A673 (cell line): ENCODE results near the gene SEMA3E.

Experiments used
- EZH2 ChIP-seq: fragments of 200-600 bp; sonication (generic); IDR thresholded peaks from 2 replicates; pipeline ENCODE4 v1.6.1; 2017; ENCODE audit warnings: borderline replicate concordance, low read depth, mild to moderate bottlenecking, mixed read lengths, antibody characterized with exemption, low read length; ENCODE audit not compliant: poor library complexity, severe bottlenecking
- TF ChIP-seq, protein P1 (sequence below): fragments of 300-800, 200-600 bp; sonication (generic); conservative IDR thresholded peaks from 2 replicates; pipeline ENCODE4 v1.5.1; 2017; ENCODE audit warnings: low read depth, mild to moderate bottlenecking, antibody characterized with exemption, low read length, moderate library complexity, mixed read lengths

DNA sequence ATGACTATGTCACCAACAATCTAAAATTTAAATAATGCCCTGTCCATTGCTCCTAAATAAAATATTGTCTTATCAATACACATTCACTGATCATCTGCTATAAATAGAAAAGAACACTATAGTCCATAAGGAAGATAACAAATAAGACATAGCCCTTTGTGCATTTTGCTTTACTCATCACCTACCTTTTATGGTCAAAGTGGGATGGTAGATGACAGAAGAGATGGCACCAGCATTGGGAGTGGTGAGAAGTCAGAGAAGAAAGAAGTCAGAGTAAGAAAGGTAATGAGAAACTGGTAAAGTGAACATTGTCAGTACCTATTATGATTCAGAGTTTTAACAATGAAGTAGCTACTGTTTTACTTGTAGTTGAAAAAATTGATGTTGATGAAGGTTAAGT, 31.1 kb downstream of the SEMA3E start:
- no peak for TF ChIP-seq EZH2
- TF ChIP-seq, protein P1, sequence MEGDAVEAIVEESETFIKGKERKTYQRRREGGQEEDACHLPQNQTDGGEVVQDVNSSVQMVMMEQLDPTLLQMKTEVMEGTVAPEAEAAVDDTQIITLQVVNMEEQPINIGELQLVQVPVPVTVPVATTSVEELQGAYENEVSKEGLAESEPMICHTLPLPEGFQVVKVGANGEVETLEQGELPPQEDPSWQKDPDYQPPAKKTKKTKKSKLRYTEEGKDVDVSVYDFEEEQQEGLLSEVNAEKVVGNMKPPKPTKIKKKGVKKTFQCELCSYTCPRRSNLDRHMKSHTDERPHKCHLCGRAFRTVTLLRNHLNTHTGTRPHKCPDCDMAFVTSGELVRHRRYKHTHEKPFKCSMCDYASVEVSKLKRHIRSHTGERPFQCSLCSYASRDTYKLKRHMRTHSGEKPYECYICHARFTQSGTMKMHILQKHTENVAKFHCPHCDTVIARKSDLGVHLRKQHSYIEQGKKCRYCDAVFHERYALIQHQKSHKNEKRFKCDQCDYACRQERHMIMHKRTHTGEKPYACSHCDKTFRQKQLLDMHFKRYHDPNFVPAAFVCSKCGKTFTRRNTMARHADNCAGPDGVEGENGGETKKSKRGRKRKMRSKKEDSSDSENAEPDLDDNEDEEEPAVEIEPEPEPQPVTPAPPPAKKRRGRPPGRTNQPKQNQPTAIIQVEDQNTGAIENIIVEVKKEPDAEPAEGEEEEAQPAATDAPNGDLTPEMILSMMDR = no peak
